HepG2 (cell line): ENCODE results near the gene SRPRB. TPM values are rescaled to one million over a fixed set of nuclear protein-coding genes. Genes with fewer than 3 reads are reported as not detected.

Experiments
- AGO2 ChIP-seq: fragments of 200-400 bp; formaldehyde crosslinking; optimal IDR thresholded peaks from 2 replicates; pipeline ENCODE3; 2017; ENCODE audit warnings: mild to moderate bottlenecking, low read depth, low read length, moderate library complexity
- AKAP8 ChIP-seq: sonication (generic); formaldehyde crosslinking; IDR thresholded peaks from 2 replicates; pipeline ENCODE4 v1.5.1; 2020; ENCODE audit warnings: mild to moderate bottlenecking, missing genetic modification reagents
- ARHGAP35 ChIP-seq: sonication (generic); formaldehyde crosslinking; IDR thresholded peaks from 2 replicates; pipeline ENCODE4 v1.9.0; 2022; ENCODE audit warnings: mild to moderate bottlenecking, inconsistent platforms, moderate library complexity, missing genetic modification reagents, borderline replicate concordance
- BCL6 ChIP-seq: IDR thresholded peaks from 2 replicates; pipeline ENCODE4 v1.6.1; 2016; ENCODE audit warnings: missing genetic modification reagents, missing compliant biosample characterization
- MXI1 ChIP-seq: IDR thresholded peaks from 3 replicates; pipeline ENCODE4 v1.6.1; 2012; ENCODE audit warnings: low read depth, low read length, inconsistent platforms, borderline replicate concordance
- PAX8 ChIP-seq: sonication (generic); formaldehyde crosslinking; IDR thresholded peaks from 2 replicates; pipeline ENCODE4 v1.8.0; 2022; ENCODE audit warnings: mild to moderate bottlenecking, missing genetic modification reagents, borderline replicate concordance
- RBFOX2 ChIP-seq: fragments of 200-400 bp; formaldehyde crosslinking; IDR thresholded peaks from 2 replicates; pipeline ENCODE4 v1.6.1; 2017; ENCODE audit warnings: low read depth, mild to moderate bottlenecking, low read length
- RBM39 ChIP-seq: fragments of 200-400 bp; formaldehyde crosslinking; IDR thresholded peaks from one replicate; pipeline ENCODE4 v1.6.1; 2018; ENCODE audit warnings: antibody characterized with exemption, mild to moderate bottlenecking, low read depth, low read length; ENCODE audit not compliant: poor library complexity, severe bottlenecking
- SMARCC2 ChIP-seq: fragments of 450-650 bp; IDR thresholded peaks from 2 replicates; pipeline ENCODE4 v1.6.1; 2017; ENCODE audit warnings: antibody characterized with exemption, mild to moderate bottlenecking
- TARDBP ChIP-seq: sonication (generic); formaldehyde crosslinking; IDR thresholded peaks from 2 replicates; pipeline ENCODE4 v1.8.0; 2022; ENCODE audit warnings: mild to moderate bottlenecking, missing genetic modification reagents
- ZNF124 ChIP-seq: sonication (generic); formaldehyde crosslinking; IDR thresholded peaks from 2 replicates; pipeline ENCODE4 v1.4.0; 2020; ENCODE audit warnings: missing genetic modification reagents
- ZNF501 ChIP-seq: sonication (generic); formaldehyde crosslinking; IDR thresholded peaks from 2 replicates; pipeline ENCODE4 v1.5.1; 2020; ENCODE audit warnings: mild to moderate bottlenecking, moderate library complexity, missing genetic modification reagents
- ZNF781 ChIP-seq: sonication (generic); formaldehyde crosslinking; IDR thresholded peaks from 2 replicates; pipeline ENCODE4 v1.5.1; 2020; ENCODE audit warnings: borderline replicate concordance, mild to moderate bottlenecking, missing genetic modification reagents; ENCODE audit errors: not compliant biosample characterization
- ZSCAN25 ChIP-seq: sonication (generic); formaldehyde crosslinking; IDR thresholded peaks from 2 replicates; pipeline ENCODE4 v1.8.0; 2022; ENCODE audit warnings: mild to moderate bottlenecking, missing genetic modification reagents
- polyA plus RNA-seq, 8 experiments: library from polyadenylated mRNA; depleted of rRNA in 3 of 8; stranded (reverse) in 7 of 8; unstranded in 1 of 8; fragments of >200 nt; fragmentation: Illumina TruSeq in 4 of 8; extraction: Trizol in 4 of 8; gene quantifications; 2 replicates each; pipeline versions ENCODE4 v1.2.1 to v1.2.3, GENCODE V29; 2011 to 2016; ENCODE audit warnings: low read depth in 4 of 8, missing spikeins in 1 of 8, mixed read lengths in 1 of 8; ENCODE audit not compliant: insufficient read depth in 1 of 8
- total RNA-seq, 5 experiments: library from RNA; depleted of rRNA; stranded (reverse); fragments of >200 nt; fragmentation: Illumina TruSeq; extraction: Trizol; gene quantifications; 2 replicates each; pipeline ENCODE4 v1.2.3, GENCODE V29; 2016; ENCODE audit warnings: low read depth in 1 of 5
- TF ChIP-seq, protein P1 (sequence below): IDR thresholded peaks from 2 replicates; pipeline ENCODE4 v1.6.1; 2018; ENCODE audit warnings: missing genetic modification reagents
- TF ChIP-seq, protein P2 (sequence below): sonication (generic); formaldehyde crosslinking; IDR thresholded peaks from 2 replicates; pipeline ENCODE4 v1.8.0; 2022; ENCODE audit warnings: mild to moderate bottlenecking, missing genetic modification reagents; ENCODE audit not compliant: insufficient replicate concordance
- TF ChIP-seq, protein P3 (sequence below): IDR thresholded peaks from 2 replicates; pipeline ENCODE4 v1.6.1; 2016; ENCODE audit warnings: low read depth, control low read depth
- TF ChIP-seq, protein P4 (sequence below): sonication (generic); formaldehyde crosslinking; IDR thresholded peaks from 2 replicates; pipeline ENCODE4 v1.4.0; 2020; ENCODE audit warnings: missing genetic modification reagents
- TF ChIP-seq, protein P5 (sequence below): sonication (generic); formaldehyde crosslinking; IDR thresholded peaks from 2 replicates; pipeline ENCODE4 v1.4.0; 2020; ENCODE audit warnings: missing genetic modification reagents, low read depth, mild to moderate bottlenecking, borderline replicate concordance

SRPRB gene
- total and polyA plus RNA-seq, 2 of the 13 experiments (the other 11 are each of a cell fraction or from before 2014, with no cell fraction given) = 41.0 to 111 TPM

DNA sequence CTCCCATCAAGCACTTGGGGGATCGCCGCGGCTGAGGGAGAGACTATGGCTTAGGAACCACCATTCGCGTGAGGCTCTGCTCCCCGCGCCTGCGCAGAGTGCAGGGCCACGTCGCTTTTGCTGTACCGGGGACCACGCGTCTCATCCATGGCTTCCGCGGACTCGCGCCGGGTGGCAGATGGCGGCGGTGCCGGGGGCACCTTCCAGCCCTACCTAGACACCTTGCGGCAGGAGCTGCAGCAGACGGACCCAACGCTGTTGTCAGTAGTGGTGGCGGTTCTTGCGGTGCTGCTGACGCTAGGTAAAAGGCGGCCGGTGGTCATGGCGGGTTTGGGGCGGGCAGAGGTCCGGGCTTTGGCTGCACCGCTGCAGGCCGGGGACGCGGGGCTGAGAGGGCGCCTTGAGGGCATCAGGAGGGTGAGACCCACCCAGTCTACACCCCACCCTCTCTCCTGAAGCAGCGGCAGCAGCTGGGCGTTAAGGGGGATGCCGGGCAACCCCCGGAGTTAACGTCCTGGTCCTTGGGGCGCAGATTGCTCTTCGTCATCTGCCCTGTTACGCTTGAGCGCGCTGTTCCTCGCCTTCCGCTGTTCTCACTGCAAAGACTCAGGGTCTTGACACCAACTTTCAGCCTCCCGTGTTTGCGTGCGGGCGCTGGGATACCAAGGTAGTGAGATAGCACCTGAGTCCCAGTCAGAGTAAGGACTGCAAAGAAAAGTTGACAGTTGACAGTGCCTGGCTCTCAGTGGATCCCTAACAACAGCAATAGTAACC is at the start of gene SRPRB (continued):
- TF ChIP-seq, protein P1, sequence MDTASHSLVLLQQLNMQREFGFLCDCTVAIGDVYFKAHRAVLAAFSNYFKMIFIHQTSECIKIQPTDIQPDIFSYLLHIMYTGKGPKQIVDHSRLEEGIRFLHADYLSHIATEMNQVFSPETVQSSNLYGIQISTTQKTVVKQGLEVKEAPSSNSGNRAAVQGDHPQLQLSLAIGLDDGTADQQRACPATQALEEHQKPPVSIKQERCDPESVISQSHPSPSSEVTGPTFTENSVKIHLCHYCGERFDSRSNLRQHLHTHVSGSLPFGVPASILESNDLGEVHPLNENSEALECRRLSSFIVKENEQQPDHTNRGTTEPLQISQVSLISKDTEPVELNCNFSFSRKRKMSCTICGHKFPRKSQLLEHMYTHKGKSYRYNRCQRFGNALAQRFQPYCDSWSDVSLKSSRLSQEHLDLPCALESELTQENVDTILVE (CRISPR knock-in tag) = peak; percentile 34; the same call in 1 of the 2 replicates
- 0 out of 2 replicates have a peak, but pooled peaks have one; percentile 73 for TF ChIP-seq PAX8 (CRISPR knock-in tag)
- TF ChIP-seq SMARCC2 = no peak
- TF ChIP-seq, protein P2, sequence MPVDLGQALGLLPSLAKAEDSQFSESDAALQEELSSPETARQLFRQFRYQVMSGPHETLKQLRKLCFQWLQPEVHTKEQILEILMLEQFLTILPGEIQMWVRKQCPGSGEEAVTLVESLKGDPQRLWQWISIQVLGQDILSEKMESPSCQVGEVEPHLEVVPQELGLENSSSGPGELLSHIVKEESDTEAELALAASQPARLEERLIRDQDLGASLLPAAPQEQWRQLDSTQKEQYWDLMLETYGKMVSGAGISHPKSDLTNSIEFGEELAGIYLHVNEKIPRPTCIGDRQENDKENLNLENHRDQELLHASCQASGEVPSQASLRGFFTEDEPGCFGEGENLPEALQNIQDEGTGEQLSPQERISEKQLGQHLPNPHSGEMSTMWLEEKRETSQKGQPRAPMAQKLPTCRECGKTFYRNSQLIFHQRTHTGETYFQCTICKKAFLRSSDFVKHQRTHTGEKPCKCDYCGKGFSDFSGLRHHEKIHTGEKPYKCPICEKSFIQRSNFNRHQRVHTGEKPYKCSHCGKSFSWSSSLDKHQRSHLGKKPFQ (CRISPR knock-in tag) = peak; percentile 57
- TF ChIP-seq, protein P3, sequence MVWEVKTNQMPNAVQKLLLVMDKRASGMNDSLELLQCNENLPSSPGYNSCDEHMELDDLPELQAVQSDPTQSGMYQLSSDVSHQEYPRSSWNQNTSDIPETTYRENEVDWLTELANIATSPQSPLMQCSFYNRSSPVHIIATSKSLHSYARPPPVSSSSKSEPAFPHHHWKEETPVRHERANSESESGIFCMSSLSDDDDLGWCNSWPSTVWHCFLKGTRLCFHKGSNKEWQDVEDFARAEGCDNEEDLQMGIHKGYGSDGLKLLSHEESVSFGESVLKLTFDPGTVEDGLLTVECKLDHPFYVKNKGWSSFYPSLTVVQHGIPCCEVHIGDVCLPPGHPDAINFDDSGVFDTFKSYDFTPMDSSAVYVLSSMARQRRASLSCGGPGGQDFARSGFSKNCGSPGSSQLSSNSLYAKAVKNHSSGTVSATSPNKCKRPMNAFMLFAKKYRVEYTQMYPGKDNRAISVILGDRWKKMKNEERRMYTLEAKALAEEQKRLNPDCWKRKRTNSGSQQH (CRISPR knock-in tag) = peak; percentile 73; the same call in 1 of the 2 replicates
- TF ChIP-seq, protein P4, sequence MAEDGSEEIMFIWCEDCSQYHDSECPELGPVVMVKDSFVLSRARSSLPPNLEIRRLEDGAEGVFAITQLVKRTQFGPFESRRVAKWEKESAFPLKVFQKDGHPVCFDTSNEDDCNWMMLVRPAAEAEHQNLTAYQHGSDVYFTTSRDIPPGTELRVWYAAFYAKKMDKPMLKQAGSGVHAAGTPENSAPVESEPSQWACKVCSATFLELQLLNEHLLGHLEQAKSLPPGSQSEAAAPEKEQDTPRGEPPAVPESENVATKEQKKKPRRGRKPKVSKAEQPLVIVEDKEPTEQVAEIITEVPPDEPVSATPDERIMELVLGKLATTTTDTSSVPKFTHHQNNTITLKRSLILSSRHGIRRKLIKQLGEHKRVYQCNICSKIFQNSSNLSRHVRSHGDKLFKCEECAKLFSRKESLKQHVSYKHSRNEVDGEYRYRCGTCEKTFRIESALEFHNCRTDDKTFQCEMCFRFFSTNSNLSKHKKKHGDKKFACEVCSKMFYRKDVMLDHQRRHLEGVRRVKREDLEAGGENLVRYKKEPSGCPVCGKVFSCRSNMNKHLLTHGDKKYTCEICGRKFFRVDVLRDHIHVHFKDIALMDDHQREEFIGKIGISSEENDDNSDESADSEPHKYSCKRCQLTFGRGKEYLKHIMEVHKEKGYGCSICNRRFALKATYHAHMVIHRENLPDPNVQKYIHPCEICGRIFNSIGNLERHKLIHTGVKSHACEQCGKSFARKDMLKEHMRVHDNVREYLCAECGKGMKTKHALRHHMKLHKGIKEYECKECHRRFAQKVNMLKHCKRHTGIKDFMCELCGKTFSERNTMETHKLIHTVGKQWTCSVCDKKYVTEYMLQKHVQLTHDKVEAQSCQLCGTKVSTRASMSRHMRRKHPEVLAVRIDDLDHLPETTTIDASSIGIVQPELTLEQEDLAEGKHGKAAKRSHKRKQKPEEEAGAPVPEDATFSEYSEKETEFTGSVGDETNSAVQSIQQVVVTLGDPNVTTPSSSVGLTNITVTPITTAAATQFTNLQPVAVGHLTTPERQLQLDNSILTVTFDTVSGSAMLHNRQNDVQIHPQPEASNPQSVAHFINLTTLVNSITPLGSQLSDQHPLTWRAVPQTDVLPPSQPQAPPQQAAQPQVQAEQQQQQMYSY (CRISPR knock-in tag) = 0 out of 2 replicates have a peak, but pooled peaks have one; percentile 32
- TF ChIP-seq ZNF781 (CRISPR knock-in tag) = peak; percentile 19
- TF ChIP-seq AGO2 = peak; percentile 59
- peak; percentile 84 for TF ChIP-seq ZNF501 (CRISPR knock-in tag)
- TF ChIP-seq MXI1 = peak; percentile 94; the same call in 1 of the 3 replicates
- peak; percentile 94 for TF ChIP-seq RBFOX2
- TF ChIP-seq BCL6 = no peak
- TF ChIP-seq ARHGAP35 (CRISPR knock-in tag) = peak; percentile 69; the same call in 1 of the 2 replicates
- no peak for TF ChIP-seq ZNF124 (CRISPR knock-in tag)
- TF ChIP-seq TARDBP (CRISPR knock-in tag) = 0 out of 2 replicates have a peak, but pooled peaks have one; percentile 64
- TF ChIP-seq, protein P5, sequence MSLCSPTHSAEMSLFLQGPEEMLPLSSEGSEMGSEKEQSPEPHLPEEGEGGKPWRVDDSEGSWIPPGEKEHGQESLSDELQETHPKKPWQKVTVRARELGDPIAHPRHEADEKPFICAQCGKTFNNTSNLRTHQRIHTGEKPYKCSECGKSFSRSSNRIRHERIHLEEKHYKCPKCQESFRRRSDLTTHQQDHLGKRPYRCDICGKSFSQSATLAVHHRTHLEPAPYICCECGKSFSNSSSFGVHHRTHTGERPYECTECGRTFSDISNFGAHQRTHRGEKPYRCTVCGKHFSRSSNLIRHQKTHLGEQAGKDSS (CRISPR knock-in tag) = peak; percentile 69; the same call in 1 of the 2 replicates
- TF ChIP-seq RBM39 = peak; percentile 34
- TF ChIP-seq ZSCAN25 (CRISPR knock-in tag) = peak; percentile 72; the same call in 1 of the 2 replicates
- 0 out of 2 replicates have a peak, but pooled peaks have one; percentile 48 for TF ChIP-seq AKAP8 (CRISPR knock-in tag)
